HG03175 (cell line): ENCODE data around the gene PIGZ.
A peak's percentile ranks its signal among the peaks of the same experiment; 100 is the strongest.
"Not testable (repeated sequence)": the region's sequence is repeated elsewhere in the genome, so short reads cannot be mapped to it uniquely, and the experiment has no call there.

Experiments
- ATAC-seq: cut with Tn5 transposase; IDR thresholded peaks from one replicate; pipeline ENCODE4 v1.9.1; 2021; ENCODE audit warnings: mild to moderate bottlenecking, moderate library complexity; ENCODE audit not compliant: unreplicated experiment

The PIGZ gene

DNA sequence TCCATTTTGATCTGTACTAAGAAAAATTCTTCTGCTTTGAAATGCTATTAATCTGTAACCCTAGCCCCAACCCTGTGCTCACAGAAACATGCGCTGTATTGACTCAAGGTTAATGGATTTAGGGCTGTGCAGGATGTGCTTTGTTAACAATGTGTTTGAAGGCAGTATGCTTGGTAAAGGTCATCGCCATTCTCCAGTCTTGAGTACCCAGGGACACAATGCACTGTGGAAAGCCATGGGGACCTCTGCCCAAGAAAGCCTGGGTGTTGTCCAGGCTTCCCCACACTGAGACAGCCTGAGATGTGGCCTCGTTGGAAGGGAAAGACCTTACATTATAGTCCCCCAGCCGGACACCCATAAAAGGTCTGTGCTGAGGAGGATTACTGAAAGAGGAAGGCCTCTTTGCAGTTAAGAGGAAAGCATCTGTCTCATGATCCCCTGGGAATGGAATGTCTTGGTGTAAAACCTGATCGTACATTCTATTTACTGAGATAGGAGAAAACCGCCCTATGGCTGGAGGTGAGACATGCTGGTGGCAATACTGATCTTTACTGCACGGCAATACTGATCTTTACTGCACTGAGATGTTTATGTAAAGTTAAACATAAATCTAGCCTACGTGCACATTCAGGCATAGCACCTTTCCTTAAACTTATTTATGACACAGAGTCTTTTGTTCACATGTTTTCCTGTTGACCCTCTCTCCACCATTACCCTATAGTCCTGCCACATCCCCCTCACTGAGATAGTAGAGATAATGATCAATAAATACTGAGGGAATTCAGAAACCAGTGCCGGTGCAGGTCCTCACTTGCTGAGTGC lies 6.3 kb downstream of the PIGZ start:
- ATAC-seq = no peak

DNA sequence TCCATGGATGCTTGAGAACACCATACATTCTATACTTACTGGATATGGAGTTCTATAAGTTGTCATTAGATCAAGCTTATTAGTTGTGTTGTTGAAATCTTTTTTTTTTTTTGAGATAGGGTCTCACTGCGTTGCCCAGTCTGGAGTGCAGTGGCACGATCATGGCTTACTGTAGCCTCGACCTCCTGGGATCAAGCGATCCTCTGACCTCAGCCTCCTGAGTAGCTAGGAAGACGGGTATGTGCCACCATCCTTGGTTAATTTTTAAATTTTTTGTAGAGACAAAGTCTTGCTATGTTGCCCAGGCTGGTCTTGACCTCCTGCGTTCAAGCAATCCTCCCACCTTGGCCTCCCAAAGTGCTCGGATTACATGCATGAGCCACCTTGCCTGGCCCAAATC lies 13.8 kb downstream of the PIGZ start:
- ATAC-seq = no peak

DNA sequence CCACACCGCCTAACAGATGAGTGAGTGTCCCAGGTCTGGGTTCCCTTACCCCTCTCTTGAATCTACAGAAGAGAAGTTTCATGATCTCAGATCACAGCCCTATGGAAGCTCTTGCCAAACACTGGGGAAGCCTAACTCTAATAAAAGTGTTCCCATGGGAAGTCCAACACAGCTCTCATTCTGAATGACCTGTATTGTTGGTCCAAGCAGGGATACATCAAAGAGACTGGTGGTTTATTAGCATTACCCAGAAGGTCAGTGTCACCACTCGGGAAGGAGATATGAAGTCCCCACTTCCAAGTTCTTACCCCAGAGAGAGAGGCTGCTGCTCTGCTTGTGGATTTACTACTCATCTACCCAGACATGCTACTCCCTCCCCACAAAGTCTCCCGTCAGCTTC lies 17.3 kb downstream of the PIGZ start:
- ATAC-seq = no peak

DNA sequence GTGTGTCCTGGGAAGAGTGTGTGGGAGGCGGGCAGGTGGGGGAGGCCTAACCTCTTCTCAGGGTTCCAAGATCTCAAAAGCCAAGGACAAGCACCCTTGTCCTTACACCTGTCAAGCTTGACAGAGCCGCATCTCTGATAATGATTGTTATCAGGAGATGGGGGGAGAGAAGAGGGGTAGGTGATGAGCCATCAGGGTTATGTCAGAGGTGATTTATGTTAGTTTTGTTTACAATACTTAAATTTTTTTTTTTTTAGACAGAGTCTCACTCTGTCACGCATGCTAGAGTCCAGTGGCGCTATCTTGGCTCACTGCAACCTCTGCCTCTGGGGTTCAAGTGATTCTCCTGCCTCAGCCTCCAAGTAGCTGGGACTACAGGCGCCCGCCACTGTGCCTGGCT lies 18.9 kb downstream of the PIGZ start:
- ATAC-seq = no peak

DNA sequence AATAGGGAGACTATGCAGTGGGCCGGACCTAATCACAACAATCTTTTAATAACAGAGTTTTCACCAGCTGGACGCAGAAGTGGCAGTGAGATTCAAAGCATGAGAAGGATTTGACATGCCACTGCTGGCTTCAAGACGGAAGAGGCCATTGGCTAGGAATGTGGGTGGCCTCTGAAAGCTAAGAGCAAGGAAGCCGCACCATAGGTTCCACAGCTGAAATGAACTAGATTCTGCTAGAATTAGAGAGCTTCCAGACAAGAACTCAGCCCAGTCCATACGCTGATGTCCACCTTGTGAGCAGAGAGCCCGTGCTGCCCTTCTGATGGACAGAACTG lies 19.4 kb downstream of the PIGZ start:
- no peak for ATAC-seq

DNA sequence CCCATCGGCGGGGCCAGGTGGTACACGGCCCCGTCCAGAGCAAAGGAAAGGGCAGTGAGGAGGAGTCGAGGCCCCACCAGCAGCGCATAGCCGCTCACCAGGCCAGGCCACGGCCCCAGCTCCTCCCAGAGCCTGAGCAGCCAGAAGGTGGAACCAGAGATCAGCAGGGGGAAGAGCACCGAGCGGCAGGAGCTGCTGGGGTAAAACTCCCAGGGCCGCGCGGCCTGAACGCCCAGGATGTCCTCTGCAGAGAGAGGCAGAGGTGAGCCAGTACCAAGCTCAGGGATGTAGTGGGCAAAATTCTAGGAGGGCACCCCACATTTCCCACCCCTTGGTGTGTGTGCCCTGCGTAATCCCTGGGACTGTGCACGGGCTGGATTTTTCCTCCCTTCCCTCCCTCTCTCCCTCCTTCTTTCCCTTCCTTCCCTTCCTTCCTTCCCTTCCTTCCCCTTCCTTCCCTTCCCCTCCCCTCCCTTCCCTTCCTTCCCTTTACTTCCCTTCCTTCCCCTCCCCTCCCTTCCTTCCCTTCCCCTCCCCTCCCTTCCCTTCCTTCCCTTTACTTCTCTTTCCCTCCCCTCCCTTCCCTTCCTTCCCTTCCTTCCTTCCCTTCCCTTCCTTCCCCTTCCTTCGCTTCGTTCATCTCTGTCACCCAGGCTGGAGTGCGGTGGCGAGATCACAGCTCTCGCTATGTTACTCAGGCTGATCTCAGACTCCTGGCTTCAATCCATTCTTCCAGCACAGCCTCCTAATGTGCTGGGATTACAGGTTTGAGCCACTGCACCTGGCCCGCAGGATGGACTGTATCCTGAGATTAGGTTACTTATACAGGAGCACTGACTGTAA lies 20.0 kb downstream of the PIGZ start:
- ATAC-seq = no peak

DNA sequence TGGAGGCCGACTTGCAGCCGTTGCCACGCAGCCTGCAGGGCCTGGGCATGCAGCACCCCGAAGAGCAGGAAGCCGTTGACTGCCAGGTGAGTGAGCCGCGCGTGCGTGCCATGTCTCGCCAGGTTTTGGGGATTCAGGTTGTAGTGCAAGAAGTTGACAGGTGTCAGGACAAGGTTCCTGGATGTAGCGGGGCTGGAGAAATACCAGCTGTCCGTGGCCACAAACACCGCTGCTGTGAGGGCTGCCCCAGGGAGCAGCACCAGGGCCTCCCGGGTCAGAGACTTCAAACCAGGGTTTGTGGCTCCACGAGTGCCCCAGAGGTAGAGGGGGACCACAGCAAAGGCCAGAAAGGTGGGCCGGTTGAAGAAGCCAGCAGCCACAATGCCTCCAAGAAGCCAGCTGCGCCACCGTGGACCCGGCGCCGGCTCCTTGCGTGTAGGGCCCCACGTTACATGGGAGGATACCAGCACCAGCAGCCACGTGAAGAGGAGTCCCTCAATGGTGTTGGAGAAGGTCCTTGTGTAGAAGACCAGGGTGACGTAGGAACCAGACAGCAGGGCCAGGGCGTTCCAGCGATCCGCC lies 20.7 kb downstream of the PIGZ start:
- ATAC-seq = no peak

DNA sequence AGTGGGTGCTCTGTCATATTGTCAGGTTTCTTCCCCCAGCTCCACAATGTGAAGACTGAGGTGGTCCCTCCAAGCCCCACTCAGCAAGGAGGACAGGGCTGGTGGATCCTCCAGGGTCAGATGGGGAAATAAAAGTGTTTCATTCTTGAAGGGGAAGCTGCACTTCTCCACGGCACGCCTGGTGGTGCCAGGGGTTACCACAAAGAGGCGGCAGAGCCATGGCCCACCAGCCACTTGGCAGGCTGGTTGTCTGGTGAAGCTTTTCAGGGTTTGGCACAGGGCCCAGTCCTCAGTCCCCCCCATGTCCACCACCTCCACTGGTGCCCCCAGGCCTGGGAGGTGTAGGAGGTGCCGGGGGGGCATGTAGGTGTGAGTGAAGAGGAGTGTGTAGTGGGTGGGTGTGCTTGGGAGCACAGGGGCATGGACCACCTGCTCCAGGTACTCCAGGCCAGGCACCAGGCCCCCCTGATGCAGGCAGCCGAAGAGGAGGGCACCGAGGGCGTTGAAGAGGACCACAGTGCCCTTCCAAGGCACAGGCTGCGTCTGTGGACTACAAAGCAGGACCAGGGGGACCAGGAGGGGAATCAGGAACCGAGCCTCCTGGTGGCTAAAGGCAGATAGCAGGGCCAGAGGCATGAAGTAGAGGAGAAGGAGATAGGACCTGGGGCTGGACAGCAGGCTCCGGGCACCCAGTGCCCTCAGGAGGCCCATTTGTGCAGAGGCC lies 21.3 kb downstream of the PIGZ start:
- no peak for ATAC-seq

DNA sequence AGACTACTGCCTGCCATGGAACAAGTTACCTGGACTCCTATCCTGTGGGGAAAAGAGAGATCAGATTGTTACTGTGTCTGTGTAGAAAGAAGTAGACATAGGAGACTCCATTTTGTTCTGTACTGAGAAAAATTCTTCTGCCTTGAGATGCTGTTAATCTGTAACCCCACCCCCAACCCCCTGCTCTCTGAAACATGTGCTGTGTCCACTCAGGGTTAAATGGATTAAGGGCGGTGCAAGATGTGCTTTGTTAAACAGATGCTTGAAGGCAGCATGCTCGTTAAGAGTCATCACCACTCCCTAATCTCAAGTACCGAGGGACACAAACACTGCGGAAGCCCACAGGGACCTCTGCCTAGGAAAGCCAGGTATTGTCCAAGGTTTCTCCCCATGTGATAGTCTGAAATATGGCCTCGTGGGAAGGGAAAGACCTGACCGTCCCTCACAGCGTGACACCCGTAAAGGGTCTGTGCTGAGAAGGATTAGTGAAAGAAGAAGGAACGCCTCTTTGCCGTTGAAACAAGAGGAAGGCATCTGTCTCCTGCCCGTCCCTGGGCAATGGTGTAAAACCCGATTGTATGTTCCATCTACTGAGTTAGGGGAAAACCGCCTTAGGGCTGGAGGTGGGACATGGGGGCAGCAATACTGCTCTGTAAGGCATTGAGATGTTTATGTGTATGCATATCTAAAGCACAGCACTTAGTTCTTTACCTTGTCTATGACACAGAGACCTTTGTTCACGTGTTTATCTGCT lies 24.4 kb downstream of the PIGZ start:
- ATAC-seq = not testable (repeated sequence)

DNA sequence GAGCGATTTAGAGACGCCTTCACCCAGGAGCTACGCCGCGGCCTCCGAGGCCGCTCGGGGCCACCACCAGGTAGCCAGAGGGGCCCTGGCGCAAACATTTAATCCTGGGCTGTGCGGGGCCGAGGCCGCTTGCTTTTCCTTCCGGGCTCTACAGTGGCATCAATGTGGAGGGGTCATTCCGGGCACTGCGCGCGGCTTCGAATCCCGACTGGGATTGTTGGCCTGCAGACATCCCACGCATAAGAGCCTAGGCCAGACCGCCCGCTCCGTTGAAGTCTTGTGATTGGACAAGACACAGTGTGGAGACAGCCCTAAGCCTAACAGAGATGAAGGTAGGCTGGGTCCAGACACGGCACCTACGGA lies 25.7 kb downstream of the PIGZ start:
- ATAC-seq = peak; percentile 17

DNA sequence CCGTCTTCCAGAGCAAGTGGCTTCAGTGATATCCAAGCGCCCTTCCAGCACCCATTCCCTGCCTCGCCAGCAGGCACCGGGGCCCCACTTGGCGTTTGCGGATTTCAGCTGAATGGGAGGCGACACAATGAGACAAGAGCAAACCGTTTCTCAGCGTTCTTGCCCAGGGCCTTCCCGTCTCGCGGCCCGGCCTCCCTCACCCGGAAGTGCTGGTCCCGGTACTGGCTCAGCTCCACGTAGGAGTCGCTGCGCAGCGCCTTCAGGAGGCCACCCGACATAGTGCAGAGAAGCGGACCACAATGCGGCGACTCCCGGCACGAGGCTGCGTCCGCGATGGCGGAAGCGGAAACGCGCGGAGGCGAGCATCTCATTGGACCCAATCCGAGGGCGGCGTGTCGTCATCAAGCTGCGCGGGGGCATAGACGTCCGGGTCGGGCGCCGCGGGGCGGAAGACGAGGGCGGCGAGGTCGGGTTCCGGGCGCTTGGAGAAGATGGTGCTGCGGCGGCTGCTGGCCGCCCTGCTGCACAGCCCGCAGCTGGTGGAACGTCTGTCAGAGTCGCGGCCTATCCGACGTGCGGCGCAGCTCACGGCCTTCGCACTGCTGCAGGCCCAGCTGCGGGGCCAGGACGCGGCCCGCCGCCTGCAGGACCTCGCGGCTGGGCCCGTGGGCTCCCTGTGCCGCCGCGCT lies 26.3 kb downstream of the PIGZ start, which contains the start of gene NCBP2:
TSS of gene NCBP2 (minus strand) at position 303 of the 689 bp plus-strand sequence. CDS start at position 278, 25 bp downstream.
- ATAC-seq = peak; percentile 94

DNA sequence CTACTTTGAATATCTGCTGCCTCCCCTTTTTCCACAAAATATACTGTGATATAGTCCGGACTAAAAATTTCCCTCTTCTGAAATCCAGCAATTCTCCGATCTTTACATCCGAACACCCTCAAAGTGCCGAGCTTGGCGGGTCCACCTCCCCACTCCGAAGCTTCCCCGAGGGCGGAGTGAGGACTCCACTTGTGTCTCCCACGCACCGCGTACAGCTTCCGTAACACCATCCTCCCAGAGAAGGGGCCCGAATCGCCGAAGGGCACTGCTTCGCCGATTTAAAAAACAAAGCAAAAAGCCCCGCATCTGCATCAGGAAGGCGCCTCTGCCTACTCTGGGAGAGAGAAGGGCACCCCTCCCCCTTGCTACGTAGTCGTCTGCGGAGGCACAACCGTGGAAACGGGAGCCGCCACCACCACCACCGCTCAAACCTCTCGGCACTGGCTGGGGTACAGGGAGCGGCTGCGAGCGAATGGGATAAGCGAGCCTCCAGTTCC lies 26.9 kb downstream of the PIGZ start:
- peak; percentile 25 for ATAC-seq

DNA sequence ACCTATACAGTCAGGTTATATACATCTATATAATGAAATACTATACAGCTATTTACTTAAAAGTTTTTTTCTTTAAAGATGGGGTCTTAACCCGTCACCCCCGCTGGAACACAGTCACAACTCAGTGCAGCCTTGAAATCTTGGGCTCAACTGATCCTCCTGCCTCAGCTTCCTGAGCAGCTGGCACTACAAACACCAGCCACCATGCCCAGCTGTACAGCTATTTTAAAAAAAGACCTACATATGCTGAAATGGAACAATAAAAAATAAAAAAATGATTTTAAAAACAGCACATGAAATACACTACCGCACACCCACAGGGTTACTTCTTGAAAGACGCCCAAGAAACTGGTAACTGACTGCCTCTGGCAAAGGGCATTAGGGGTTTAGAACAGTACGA lies 30.1 kb downstream of the PIGZ start:
- no peak for ATAC-seq

DNA sequence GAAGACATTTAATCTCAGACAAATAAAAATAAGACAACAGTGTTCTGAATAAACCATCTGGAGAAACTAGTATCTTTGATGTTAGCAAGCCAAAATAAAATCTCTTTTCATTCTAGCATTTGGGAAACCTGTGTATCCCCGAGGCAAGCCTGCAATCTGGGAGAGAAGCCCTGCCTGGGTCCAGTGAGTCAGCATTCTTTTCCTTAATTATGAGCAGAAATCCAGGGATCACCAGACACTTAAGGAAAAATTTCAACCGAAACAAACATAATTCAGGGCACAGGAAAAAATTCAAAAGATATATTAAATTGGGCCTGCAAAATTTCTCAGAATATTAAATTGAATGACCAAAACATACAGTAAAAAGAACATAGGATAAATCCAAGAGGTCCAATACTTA lies 30.5 kb downstream of the PIGZ start:
- ATAC-seq = no peak

DNA sequence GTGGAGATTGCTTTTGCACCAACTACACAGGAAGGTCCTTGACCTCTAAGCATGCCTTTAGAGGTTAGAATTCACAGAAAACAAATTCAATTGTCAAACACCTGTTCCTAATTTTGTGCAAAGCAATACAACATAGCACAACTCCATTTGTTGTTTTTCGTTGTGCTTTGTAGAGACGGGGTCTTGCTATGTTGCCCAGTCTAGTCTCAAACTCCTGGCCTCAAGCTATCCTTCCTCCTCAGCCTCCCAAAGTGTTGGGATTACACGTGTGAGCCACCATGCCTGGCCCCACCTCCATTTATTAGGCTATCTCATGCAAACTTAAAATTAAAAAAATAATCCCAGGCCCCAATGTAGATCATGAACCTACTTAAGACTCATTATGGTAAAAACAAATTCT lies 32.3 kb downstream of the PIGZ start:
- ATAC-seq = no peak

DNA sequence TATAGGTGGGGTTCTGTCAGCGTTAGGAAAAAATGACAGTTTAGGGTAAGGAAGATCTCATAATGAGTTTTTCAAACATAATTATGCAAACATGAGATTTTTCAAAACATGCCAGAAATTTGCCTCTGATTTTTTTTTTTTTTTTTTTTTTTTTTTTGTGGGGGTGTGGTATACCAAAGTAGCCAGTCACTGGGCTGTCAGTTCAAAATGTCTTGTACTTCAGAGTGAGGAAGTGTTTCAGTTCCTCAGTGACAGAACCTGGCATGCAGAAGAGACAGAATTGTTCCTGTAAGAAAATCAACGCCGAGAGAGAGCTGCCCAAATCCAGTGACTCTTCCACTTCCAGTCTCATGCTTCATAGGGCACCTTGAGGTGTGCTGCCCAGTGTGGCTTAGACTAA lies 36.0 kb downstream of the PIGZ start:
- ATAC-seq = no peak

DNA sequence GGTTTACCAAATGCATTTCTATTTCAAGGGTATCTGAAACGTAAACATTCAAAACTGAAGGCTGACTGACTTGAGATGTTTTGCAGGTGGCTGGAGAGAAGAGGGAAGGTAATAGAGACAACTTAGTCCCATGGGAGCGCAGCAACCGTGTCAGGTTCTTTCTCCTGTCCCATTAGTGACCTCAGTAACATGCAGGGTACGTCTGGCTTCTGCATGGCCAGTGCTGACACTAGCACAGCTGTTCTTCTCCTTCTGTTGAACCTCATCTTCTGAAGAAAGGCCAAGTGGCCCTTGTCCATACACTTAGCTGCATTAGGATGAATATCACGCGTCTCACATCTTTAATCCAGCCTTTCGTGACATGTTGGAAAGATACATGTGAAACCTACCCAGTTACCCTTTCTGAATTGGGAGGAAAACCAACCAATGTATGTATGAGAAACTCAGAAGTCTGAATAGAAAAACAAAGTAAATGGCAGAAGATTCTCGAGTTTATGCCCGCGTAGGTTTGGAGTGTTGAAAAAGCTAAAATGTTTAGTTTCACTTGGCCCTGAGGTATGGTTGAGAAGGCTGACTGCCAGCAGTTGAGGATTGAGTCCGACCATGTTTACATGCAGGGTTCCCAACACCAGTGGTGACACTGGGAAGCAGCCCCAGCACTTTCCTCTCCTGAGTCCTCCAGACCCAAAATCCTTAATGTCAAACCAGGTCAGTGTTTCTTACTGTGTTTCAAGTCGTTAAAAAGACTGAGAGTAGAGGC lies 36.6 kb downstream of the PIGZ start:
- ATAC-seq = no peak

DNA sequence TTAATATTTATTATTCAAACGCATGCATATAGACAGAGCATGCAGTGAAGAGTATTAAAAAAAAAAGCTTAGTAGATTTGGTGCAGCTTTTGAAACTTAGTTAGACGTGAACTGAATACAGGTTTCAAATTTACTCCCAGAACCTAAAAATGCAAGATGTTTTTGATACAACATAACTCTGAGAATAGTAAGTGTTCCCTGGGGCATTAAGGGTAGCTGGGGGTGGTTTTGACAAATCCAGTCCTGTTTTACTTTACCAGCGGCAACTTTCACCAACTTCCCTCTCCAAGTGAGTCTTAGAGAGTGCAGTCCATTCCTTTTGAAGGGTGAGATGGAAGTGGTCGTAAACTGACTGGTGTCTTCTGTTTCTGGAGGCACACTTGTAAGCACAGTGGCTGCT lies 37.5 kb downstream of the PIGZ start:
- no peak for ATAC-seq
